Astrocyte of the hippocampus (primary cell): Measurements from ENCODE around the gene SEZ6L.

Experiments
- DNase-seq: peaks from one replicate; pipeline ENCODE4 v3.0.0; 2011; ENCODE audit warnings: low read depth, low spot score

The SEZ6L gene

DNA sequence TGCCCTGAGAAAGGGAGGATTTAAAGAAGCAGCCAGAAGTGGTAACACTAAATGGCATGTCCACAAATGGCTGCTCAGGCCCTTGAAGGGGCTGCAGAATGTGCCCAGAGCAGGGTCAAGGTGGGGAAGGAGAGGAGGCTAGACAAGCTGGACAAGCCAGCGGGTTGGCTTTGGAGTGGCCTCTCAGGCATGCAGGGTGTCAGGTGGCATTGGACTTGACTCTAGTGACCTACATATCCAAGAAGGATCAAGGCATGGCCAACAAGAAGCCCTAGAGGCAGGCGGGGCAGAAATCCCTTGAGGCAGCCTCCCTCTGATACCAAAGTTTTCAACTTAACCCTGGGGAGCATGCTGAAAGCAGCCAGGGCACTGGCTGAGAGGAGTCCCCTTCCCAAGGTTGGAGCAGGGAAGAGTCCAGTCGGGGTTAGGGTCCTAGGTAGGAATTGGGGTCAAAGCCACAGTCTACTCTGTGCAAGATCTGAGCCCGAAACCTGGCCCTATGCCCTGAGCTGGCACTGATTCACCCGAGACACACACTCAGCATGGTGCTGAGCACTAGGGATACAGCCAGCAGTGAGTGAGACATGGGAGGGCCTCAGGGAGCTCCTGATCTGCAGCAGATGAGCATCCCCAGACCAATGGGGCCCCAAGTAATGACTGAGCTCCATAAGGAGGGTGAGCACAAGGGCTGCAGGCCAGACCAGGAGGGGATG lies 164.0 kb downstream of the SEZ6L start:
- no peak for DNase-seq

DNA sequence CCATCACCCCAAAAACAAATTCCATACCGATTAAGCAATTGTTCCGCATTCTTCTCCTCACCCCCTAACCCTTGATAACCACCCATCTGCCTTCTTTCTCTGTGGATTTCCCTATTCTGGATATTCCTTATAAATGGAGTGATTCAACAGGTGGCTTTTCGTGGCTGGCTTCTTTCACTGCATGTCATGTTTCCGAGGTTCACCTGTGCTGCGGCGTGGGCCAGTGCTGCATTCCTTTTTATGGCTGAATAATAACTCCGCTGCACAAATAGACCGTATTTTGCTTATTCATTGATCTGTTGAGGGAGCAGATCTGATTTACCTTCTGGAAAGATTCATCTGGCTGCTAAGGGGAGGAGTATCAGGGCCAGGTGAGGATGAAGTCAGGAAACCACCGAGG lies 165.0 kb downstream of the SEZ6L start:
- no peak for DNase-seq

- DNase-seq = no peak
These were observed 167.5 kb downstream of the SEZ6L start for GRCh38 chr22:26336773-26337172.

DNA sequence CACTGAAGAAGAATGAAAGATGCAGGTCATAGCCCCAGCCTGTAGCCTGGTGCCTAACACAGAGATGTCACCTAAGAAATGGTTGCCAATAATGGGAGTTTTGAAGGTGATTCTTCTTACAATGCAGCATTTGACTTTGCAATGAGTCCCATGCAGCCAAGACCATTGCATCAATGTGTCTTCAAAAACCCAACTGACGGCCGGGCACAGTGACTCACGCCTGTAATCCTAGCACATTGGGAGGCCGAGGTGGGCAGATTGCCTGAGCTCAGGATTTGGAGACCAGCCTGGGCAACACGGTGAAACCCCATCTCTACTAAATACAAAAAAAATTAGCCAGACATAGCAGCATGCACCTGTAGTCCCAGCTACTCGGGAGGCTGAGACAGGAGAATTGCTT lies 170.5 kb downstream of the SEZ6L start:
- no peak for DNase-seq

- DNase-seq = no peak
These were observed 173.6 kb downstream of the SEZ6L start for GRCh38 chr22:26342745-26343410.

GRCh38 chr22:26345496-26345895 lies 176.2 kb downstream of the SEZ6L start:
- DNase-seq = no peak

- no peak for DNase-seq
These were observed 179.7 kb downstream of the SEZ6L start for GRCh38 chr22:26348810-26349526.

DNA sequence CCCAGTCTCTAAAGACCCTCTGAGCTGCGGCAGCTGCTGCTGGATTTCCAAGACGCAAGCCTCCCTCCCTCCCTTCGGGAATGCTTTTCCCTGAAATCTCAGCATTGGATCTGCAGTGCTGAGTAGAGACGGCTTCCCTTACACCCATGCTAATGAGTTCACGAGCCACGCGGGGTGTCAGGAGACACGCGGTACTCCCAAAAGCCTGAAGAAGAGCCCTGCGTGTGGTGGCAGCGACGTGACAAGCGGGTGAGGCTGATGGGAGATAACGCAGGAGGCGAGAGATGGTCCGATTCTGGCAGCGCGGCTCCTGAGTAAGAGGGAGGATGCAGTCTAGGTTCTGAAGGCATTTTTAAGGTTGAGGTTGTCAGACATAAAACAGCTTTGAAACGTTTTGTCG lies 185.4 kb downstream of the SEZ6L start:
- no peak for DNase-seq

DNA sequence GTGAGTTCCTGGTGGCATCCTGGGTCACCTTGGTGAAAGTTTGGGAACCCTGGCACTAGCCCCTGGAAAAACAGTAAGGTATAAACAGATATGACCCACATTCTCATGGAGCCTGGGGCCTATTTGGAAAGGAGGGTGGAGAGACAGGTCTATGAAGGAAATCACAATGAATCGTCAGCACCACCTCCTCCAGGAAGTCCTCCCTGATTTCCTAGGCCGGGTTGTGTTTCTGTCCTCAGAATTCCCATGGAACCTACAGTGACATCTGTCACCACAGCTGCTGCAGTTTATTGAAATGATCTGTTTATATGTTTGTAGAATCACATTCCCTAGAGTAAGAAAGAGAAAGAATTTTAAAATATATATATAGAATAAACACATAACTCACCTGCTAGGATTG lies 188.0 kb downstream of the SEZ6L start:
- no peak for DNase-seq

GRCh38 chr22:26357813-26358212 lies 188.6 kb downstream of the SEZ6L start:
- DNase-seq = no peak

GRCh38 chr22:26359156-26359555 lies 189.9 kb downstream of the SEZ6L start:
- no peak for DNase-seq

DNA sequence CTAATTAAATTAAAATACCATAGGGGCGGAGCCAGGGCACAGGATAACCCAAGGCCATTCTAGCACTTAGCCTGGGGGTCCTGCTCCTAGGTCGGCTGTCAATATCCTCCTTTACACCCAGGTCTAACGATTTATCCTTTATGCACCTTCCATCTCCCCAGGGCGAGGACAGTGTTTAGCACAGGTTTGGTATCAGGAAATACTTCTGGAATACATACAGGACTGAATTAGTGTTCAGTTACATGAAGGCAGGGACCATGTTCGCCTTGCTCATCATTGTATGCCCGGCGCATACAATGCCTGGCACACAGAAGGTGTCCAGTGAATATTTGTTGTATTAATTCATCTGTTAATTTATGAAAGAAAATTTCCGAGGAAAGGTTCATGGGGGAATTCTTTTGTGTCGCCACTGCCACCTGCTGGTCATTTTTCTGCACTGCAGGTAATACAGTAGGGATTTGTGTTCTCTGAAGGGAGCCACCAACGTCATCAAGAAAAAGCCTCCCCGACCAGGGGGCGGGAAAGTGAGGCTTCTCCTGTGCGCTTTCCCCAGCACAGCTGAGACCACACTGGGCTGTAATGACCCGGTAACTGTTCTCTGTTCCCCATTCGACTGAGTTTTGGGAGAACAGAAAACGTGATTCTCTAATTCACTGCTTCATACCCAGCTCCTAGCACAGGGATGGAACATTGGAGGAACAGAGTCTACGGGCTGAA lies 191.1 kb downstream of the SEZ6L start:
- peak; percentile 87 for DNase-seq

DNA sequence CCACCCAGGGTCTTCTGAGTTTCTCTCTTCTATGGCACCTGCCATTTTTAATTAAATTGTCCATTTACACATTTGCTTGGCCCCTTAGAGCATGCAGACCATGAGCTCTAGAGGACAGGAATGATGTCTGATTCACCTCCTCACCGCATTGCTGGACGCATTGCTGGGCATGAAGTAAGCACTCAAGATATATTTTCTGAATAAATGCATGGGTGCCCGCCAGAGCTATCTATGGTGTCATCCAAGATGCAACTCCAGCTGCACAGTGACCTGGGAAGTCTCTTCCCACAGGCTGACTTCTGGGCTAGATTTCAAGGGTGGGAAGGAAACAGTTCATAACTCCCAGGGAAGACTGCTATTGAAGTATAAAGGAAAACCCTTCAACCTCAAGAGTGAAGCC lies 193.2 kb downstream of the SEZ6L start:
- peak; percentile 9 for DNase-seq

GRCh38 chr22:26364066-26365015 lies 195.1 kb downstream of the SEZ6L start:
- DNase-seq = peak; percentile 87

DNA sequence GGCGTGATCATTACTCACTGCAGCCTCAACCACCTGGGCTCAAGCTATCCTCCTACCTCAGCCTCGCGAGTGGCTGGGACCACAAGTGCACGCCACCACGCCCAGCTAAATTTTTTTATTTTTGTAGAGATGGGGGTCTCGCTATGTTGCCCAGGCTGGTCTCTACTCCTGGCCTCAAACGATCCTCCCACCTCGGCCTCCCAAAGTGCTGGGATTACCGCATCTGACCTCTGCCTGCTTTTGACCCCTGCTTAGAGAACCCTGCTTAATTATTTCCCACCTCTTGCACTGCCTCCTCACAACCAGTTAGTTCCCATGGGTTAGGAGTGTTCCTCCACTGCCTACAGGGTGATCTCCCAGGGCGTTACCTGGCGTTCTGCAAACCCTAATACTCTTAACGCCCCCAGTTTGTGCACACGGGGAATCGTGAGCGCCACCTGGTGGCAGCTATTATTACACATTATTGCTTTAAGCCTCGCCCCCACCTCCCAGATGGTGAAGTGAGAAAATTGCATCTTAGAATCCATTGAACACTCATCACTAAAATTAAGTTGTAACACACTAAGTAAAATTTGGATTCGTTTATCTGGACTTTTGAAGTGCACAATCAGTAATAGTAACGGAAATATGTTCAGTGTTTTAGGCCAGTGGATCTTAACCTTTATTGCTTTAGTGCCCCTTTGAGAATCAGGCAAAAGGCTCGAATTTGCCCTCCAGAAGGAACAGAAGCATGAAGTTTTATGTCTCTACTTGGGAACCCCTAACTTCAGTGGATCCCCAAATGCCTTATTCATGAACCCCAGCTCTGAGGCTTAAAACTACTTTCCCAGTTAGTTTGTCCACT lies 198.4 kb downstream of the SEZ6L start:
- peak; percentile 73 for DNase-seq

DNA sequence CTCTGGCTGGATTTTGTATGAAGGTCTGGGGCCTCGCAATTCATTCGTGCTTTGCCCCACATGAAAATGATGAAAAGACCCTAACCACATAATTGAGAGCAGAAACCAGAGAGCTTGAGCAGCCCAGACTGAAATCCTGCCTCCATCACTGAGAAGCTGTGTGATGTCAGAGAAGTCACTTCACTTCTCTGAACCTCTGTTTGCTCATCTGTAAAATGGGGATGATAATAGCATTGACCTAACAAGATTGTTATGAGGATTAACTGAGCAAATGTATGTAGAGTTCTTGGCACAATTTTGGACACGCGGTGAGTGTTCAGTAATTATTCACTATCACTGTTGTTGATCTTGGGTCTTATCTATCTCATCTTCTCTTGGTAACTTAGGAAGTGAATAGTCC lies 203.6 kb downstream of the SEZ6L start:
- DNase-seq = no peak

DNA sequence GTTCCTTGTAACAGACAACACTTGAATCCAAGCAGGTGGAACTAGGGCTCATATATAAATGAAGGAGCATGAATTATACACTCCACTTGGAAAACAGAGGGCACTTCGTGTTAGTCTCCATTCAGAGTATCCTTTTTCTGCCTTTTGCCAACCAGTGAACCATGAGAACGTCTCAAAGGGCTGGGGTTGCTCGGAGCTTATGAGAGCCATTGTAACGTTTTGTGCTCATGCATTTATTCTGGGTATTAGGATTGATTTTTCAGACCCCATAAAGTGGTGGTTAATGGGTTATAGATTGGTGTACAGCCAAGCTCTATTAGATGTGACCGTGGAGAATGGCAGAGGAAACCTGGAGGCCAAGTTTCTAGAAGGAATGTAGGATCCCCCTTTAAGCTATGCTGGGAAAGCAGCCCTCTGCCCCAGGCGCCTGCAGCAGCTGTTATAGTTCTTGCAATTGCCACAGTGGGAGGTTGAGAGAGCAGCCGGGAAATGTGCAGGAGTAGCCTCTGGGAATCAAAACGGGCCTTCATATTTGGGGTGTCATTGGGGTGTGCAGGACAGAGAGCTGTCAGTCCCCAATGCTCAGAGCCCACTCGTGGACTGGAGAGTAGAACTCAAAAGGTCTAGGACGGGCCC lies 205.2 kb downstream of the SEZ6L start:
- DNase-seq = no peak

- no peak for DNase-seq
These were observed 208.0 kb downstream of the SEZ6L start for GRCh38 chr22:26377170-26377830.
